EL (cell line): ENCODE measurements around the gene MET.

Experiments used
- DNase-seq: peaks from one replicate; pipeline ENCODE4 v3.0.0-alpha.2; 2016

The MET gene

GRCh38 chr7:116665332-116665996 is 6.5 kb upstream of the MET start:
- no peak for DNase-seq

- no peak for DNase-seq
Measured at GRCh38 chr7:116669769-116670168, 2.2 kb upstream of the MET start.

GRCh38 chr7:116670409-116671015 is 1.5 kb upstream of the MET start:
- DNase-seq: no peak

GRCh38 chr7:116671111-116671510 is 885 bp upstream of the MET start:
- no peak for DNase-seq

DNA sequence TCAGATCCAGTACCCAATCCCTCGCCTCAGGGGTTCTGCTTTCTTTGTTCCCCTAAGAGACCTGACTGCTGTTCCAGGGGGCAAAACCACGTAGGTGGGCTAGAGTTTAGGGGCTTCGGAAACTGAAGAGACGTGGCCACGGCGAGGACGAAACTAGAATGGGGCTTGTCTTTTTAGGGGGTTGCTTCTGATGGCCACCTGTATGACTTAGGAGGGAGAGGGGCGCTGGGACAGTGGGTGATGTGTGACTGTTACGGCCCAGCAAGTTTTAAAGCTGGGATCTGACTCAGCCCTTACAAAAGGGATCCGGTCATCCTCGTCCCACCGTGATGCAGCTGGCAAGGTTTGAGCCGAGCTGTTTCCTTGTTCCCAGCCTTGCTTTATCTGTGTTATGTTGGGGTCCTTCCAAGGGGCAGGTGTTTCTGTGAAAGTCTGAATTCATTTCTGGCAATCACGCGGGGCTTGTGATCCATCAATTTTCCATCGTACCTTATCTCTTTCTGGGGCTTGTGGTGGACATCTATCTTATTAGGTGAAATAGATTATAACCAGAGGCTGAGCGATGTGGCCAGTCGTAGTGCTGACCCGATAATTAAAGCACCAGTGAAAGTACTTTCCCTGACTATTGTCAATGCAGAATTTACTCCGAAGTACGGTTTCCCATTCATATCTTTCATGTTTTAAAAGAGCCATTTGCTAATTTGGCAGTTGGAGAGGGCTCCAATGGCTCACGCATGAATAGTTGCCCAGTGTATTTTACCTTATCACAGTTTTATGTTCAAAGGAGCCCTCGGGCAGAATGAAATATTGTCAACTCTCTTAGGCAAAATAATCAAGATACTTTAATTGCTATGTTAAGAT is 830 bp downstream of the MET start:
- peak; percentile 57 for DNase-seq

DNA sequence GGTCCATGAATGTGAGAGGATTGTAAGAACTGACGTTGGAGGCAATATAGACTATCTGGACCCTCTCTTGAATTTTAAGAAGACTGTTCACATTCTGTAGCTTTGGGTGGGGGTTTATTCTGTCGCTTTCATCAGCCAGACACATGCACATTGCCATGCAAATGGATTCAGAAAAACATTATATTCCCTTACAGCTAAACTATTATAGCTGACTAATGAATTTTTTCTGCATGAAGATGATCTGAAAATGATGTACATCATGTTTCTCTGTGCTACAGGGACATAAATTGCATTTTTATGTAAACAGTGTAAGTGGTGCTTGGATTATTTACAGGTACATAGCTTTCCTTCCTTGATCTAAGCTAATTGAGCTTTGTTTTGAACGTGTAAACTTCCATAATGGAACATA is 1.5 kb downstream of the MET start:
- DNase-seq: no peak

- DNase-seq: peak; percentile 75
Measured at GRCh38 chr7:116674508-116675173, 2.6 kb downstream of the MET start.

DNA sequence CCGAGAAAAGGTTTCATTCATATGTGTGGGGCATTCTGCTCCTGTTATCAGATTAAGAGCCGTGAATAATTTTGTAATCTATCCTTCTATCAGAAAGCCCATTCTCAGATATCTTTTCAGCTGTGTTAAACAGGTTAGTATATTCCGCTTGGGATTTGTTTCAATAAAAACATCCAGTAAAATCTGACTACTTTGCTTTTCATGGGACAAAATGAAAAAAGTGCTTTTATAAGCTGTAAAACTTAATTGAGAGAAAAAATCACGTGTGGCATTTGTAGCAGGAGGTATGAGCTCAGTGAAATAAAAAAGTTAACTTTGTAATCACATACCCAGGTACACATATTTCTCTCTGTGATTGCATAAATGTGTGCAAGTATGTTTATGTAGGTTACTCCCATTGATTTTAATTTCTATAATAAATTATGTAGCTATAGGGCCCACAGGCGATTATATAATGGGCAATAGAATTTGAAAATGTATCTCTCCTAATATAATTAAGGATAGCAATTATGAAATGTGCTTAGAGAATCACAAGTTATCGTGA is 3.9 kb downstream of the MET start:
- no peak for DNase-seq

DNA sequence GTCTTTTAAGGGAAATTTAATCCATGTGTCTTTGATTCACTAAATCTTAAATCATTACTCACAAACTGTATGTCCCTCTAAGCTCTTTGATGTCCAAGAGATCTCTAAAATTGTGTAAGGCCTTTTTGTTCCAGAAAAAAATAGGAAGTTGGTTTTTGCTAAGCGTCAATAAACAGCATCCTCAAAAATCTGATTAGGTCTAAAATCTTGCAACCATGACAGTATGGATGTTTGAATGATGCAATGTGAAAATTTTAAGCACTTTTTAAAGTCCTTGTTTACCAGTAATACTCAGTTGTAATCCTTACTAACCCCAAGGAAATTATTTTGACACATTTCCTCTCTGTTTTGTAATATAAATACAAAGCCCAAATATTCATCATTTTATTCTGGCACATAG is 6.8 kb downstream of the MET start:
- no peak for DNase-seq

DNA sequence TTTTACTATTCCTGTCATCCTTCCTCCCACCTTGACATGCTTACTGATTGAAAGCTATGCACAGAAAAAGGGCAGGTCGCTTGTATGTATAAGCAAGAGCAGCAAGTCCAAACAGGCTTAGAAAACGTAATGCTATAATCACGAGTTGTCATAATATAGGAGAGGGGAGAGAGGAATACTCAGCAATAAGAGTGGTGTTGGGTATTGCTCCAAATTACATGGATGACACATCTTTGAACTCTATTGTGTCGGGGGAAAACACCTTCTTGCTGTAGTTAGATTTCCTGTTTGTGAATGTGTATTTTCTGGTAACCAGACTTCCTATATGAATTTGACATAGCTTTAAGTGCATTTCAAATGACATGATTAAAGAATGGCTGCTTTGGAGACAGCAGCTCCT is 7.5 kb downstream of the MET start:
- DNase-seq: no peak

GRCh38 chr7:116683786-116684185 is 11.8 kb downstream of the MET start:
- no peak for DNase-seq

- no peak for DNase-seq
Measured at GRCh38 chr7:116686033-116686432, 14.0 kb downstream of the MET start.

- no peak for DNase-seq
Measured at GRCh38 chr7:116686812-116687419, 14.9 kb downstream of the MET start.

DNA sequence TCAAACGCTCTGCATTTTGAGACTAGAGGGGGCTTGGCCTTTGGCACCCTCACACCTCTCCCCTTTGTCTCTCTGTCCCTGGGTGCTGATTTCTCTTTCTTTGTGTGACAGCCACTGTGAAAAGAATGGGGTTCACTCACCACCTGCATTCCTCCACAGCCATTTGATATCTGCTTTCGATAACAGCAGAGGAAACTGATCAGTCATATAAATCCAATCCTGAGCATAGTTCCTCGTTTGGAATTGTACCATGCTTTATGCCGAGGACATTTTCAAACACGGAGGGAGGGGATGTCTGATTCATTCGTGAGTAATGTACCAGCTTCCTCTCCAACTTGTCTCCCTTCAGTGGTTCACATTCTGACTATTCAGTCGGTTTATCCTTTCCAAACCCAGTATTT is 15.8 kb downstream of the MET start:
- peak; percentile 84 for DNase-seq

DNA sequence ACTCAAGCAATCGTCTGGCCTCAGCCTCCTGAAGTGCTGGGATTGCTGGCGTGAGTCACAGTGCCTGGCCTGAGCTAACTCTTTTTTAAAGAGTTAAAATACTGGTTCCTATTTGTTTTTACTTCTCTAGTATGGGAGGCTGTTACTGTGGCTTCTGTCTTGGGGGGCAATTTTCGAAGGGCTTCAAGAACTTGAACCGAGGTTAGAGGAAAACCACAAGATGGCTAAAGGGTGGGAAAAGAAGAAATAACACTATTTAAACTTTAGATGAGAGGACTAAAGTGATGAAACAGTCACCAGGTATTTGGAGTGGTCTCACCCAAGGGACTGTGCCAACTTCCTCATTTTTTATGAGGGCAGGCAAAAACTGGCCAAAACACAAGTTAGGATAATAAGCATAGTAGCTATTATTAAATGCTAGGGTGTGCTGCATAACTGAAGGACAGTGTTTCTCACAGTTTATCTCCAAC is 17.8 kb downstream of the MET start:
- peak; percentile 61 for DNase-seq

- no peak for DNase-seq
Measured at GRCh38 chr7:116691664-116692063, 19.7 kb downstream of the MET start.

DNA sequence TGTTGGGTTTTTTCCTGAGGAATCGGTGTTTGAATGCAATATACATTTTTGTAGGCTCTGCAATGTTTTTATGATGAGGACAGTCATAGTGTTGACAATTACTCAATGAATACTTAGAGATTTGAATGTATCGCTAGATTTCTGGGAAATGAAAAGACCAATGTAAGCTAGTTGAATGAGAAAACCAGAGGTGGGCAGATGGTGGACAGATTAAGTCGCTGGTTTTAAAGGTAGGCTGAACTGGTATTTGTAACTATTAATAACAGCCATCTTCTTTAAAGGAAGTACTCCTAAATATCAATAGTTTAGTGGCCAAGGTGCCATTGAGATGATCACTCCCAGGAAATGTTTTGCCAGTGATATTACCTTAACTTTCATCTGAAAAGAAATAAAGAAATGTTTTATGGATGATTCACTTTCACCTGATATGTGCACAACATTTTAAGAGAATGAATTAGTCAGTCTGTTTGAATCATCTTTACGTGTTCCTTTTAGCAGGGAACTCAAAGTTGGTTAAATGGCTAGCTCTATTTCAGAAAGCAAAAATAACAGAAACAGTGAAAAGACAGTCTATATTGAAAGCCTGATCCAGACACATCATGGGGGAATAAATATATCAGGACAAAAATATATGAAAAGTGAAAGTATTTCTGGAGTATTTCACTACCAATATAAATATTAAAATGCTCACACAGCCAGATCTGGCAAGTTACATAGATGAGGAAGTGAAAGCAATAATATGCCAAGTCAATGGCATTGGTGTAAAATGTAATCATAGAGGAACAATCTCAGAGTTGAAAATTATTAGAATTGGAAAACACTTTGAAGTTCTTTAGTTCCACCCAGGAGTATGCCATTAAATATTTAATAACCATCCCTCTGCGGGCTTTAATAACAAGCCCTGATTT is 20.7 kb downstream of the MET start:
- peak; percentile 44 for DNase-seq

DNA sequence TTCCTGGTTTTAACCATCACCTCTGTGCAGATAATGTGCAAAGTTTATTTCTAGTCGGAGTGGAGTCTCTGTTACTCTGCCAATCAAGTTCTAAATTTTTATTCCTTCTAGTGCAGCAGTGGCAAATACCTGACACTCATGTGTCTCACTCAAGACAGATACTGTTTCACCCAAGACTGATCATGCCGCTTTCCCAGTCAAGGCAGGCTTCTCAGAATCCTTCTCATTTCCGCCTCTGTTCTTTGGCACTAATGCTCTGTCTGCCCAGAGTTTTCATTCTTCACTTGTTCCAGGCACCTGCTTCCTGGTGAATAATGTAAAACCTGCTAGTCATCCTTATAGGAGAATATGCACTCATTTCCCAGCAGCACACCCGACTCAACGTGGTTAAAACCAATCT is 24.7 kb downstream of the MET start:
- DNase-seq: no peak

DNA sequence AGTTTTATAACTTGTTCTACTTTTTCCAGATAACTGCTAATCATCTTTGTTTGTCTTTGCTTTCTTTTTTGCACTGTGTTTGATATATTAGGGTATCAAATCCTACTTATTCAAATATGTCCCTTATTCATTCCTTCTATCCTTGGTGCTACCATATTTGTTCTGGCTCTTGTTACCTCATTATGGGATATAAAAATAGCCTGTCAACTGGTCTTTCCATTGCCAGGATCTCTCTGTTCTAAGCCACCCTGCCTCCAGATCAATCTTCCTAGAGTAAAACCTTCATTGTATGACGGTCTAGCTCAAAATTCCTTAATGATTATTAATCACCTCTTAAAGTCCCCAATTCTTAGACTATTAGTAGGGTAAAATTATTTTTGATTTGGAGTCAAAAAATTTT is 25.2 kb downstream of the MET start:
- DNase-seq: no peak

GRCh38 chr7:116697761-116698160 is 25.8 kb downstream of the MET start:
- DNase-seq: no peak

- DNase-seq: no peak
Measured at GRCh38 chr7:116698396-116698795, 26.4 kb downstream of the MET start.
